ENCODE data around the gene PDXK.

- no peak for TF ChIP-seq CTCF (conservative IDR thresholded peaks at IDR 0.05 in 1 of 2, IDR thresholded peaks at IDR 0.05 in 1 of 2; ENCODE audit: extremely low read depth in 1 of 2, insufficient read depth in 1 of 2, low read depth in 1 of 2, low read length in 2 of 2)
- no peak for TF ChIP-seq EZH2 (IDR thresholded peaks at IDR 0.05; ENCODE audit: borderline replicate concordance, low read length)
These were observed 6.5 kb upstream of the PDXK start for GRCh38 chr21:43712268-43712942.

Measured in mammary epithelial cell (primary cell).